Mesendoderm (in vitro differentiated cells): ENCODE measurements around the gene PTPRZ1.

ENCODE experiments used
- DNase-seq: peaks from one replicate; pipeline ENCODE4 v3.0.0; 2013
- H2AK5ac ChIP-seq: 2 replicates; pipeline ENCODE4 v1.6.1; 2013; ENCODE audit warnings: low read length, inconsistent platforms
- H2BK120ac ChIP-seq: 2 replicates; pipeline ENCODE4 v1.6.1; 2013; ENCODE audit warnings: low read depth, mild to moderate bottlenecking, low read length, moderate library complexity, mixed read lengths
- H2BK15ac ChIP-seq: replicated peaks from 2 replicates; pipeline ENCODE4 v1.6.1; 2013; ENCODE audit warnings: low read depth, mild to moderate bottlenecking, moderate library complexity
- H2BK5ac ChIP-seq: 2 replicates; pipeline ENCODE4 v1.6.1; 2013; ENCODE audit warnings: low read length, inconsistent platforms
- H3K18ac ChIP-seq: 2 replicates; pipeline ENCODE4 v1.6.1; 2013; ENCODE audit warnings: mild to moderate bottlenecking, low read length, mixed read lengths
- H3K23ac ChIP-seq: one replicate; pipeline ENCODE4 v1.6.1; 2013; ENCODE audit warnings: low read length
- H3K27ac ChIP-seq: 2 replicates; pipeline ENCODE4 v1.5.1; 2013; ENCODE audit warnings: low read depth, mild to moderate bottlenecking, inconsistent platforms, low read length, moderate library complexity
- H3K27me3 ChIP-seq: 2 replicates; pipeline ENCODE4 v1.6.1; 2013; ENCODE audit warnings: low read length, control low read depth, mild to moderate bottlenecking, inconsistent platforms; ENCODE audit not compliant: insufficient read depth, poor library complexity
- H3K36me3 ChIP-seq: 2 replicates; pipeline ENCODE4 v1.6.1; 2013; ENCODE audit warnings: low read length, inconsistent platforms; ENCODE audit not compliant: control insufficient read depth, insufficient read depth
- H3K4ac ChIP-seq: one replicate; pipeline ENCODE4 v1.6.1; 2013; ENCODE audit warnings: low read depth, mild to moderate bottlenecking, low read length, moderate library complexity
- H3K4me1 ChIP-seq: 2 replicates; pipeline ENCODE4 v1.6.1; 2013; ENCODE audit warnings: low read depth, low read length, inconsistent platforms; ENCODE audit not compliant: control insufficient read depth
- H3K4me2 ChIP-seq: 2 replicates; pipeline ENCODE4 v1.6.1; 2013; ENCODE audit warnings: low read length
- H3K4me3 ChIP-seq: 2 replicates; pipeline ENCODE4 v1.5.1; 2013; ENCODE audit warnings: mild to moderate bottlenecking, low read length
- H3K56ac ChIP-seq: one replicate; pipeline ENCODE4 v1.6.1; 2013; ENCODE audit warnings: low read length
- H3K79me1 ChIP-seq: 2 replicates; pipeline ENCODE4 v1.6.1; 2013; ENCODE audit warnings: low read length, inconsistent platforms
- H3K79me2 ChIP-seq: 2 replicates; pipeline ENCODE4 v1.6.1; 2013; ENCODE audit warnings: mild to moderate bottlenecking, low read length; ENCODE audit not compliant: control insufficient read depth, insufficient read depth
- H3K9ac ChIP-seq: 2 replicates; pipeline ENCODE4 v1.6.1; 2013; ENCODE audit warnings: low read length, inconsistent platforms
- H4K5ac ChIP-seq: one replicate; pipeline ENCODE4 v1.6.1; 2013; ENCODE audit warnings: low read length
- H4K8ac ChIP-seq: one replicate; pipeline ENCODE4 v1.6.1; 2013; ENCODE audit warnings: low read depth, mild to moderate bottlenecking, control low read depth, low read length, moderate library complexity
- WGBS: extraction: QIAGEN DNeasy Blood & Tissue Kit; methylation state at CpG from one replicate; pipeline ENCODE4 v1.1.7; 2013; ENCODE audit warnings: low lambda C conversion rate, missing lambda C conversion rate; ENCODE audit not compliant: insufficient coverage; ENCODE audit errors: extremely low coverage; 5-methylcytosine and 5-hydroxymethylcytosine counted together

PTPRZ1 gene

DNA sequence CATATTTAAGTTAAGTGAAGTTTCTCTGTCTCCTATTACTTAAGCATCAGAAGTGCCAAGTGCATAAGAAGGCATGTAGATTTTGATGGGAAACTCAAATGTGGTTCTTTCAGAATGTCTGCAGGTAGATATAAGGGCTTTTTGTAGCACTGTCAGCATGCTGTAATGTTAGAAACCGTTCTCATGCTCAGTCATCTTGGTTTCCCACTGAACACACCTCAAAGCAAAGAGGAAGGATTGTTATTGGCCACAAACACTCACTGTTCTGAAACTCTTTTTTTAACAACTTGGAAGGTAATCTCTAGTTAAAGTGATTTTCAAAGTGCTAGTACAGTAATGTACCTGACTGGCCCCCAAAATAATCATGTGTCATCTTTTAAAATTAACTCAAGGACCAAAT, 145.1 kb downstream of the PTPRZ1 start:
- Histone ChIP-seq H3K4me2 (no peak overlapping the region), H2BK120ac (no peak overlapping the region), H3K4ac (no peak overlapping the region), H4K5ac (no peak overlapping the region), H2BK15ac (no peak overlapping the region), H3K56ac (no peak overlapping the region), H3K4me1 (no peaks in the 10 kb centered on the region), H3K36me3 (no peaks in the 10 kb centered on the region), H3K79me2 (no peaks in the 10 kb centered on the region), H3K79me1 (no peaks in the 10 kb centered on the region), H4K8ac (no peak overlapping the region), H2BK5ac (no peak overlapping the region), H3K18ac (no peak overlapping the region), H2AK5ac (no peak overlapping the region), H3K27ac (no peak overlapping the region), H3K23ac (no peak overlapping the region), H3K27me3 (no peaks in the 10 kb centered on the region), H3K9ac (no peak overlapping the region), H3K4me3 (no peak overlapping the region)
- WGBS: no CpG with 5 or more reads among the region's 1 CpG
- DNase-seq: no peak

DNA sequence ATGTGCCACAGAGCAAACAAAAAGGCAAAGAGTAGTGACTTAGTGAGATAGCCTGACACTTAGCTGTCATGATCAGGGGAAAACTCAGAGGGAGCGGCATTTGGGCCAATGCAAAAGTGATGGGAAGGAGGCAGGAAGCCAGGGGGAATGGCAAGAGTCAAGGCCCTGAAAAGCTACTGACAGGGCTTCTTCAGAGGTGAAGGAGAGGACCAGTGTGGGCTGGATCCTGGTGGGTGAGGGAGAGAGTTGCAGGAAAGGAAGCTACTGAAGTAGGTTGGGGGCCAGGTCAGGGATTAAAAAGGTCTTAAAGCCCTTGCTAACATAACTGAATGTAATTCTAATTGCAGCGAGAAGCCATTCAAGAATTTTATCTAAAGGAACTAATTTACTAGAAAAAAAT, 154.1 kb downstream of the PTPRZ1 start:
- no peak overlapping the region for H3K9ac ChIP-seq
- no peak overlapping the region for H3K4me2 ChIP-seq
- H3K27ac ChIP-seq: no peak overlapping the region
- no peak overlapping the region for H3K18ac ChIP-seq
- H4K8ac ChIP-seq: no peak overlapping the region
- H3K36me3 ChIP-seq: no peaks in the 10 kb centered on the region
- no peaks in the 10 kb centered on the region for H3K79me2 ChIP-seq
- H4K5ac ChIP-seq: no peak overlapping the region
- no CpG with 5 or more reads among the region's 2 CpGs for WGBS
- no peaks in the 10 kb centered on the region for H3K79me1 ChIP-seq
- H3K56ac ChIP-seq: no peak overlapping the region
- no peak overlapping the region for H2BK5ac ChIP-seq
- H3K23ac ChIP-seq: no peak overlapping the region
- H2BK15ac ChIP-seq: no peak overlapping the region
- no peak overlapping the region for H3K4ac ChIP-seq
- H3K4me1 ChIP-seq: no peaks in the 10 kb centered on the region
- no peak overlapping the region for H3K4me3 ChIP-seq
- no peak overlapping the region for H2AK5ac ChIP-seq
- no peaks in the 10 kb centered on the region for H3K27me3 ChIP-seq
- H2BK120ac ChIP-seq: no peak overlapping the region
- no peak for DNase-seq

DNA sequence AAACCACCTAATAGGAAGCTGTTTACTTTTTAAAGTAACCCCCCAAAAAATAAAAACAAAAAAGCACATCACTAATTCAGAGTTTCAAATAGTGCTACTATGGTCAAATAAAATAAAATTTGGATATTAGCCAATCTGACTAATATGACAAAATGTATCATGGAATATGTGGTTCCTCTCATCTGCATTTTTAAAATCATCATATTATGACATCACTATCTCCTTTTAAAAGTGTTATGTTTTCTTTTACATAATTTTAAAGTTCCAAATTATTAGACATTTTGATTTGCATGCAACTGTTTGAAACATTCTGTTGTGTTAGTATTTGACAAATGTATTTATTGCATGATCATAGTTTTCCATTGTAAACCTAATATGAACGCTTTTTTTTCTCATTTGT, 160.7 kb downstream of the PTPRZ1 start:
- no peak overlapping the region for H3K56ac ChIP-seq
- H3K27ac ChIP-seq: no peak overlapping the region
- no peaks in the 10 kb centered on the region for H3K36me3 ChIP-seq
- H3K4me2 ChIP-seq: no peak overlapping the region
- no peak overlapping the region for H3K23ac ChIP-seq
- no peak overlapping the region for H4K8ac ChIP-seq
- H3K27me3 ChIP-seq: no peaks in the 10 kb centered on the region
- no peaks in the 10 kb centered on the region for H3K79me1 ChIP-seq
- H2BK120ac ChIP-seq: no peak overlapping the region
- no peak overlapping the region for H4K5ac ChIP-seq
- no peaks in the 10 kb centered on the region for H3K4me1 ChIP-seq
- WGBS: no CpG with 5 or more reads among the region's 1 CpG
- no peak overlapping the region for H3K18ac ChIP-seq
- no peak overlapping the region for H3K4ac ChIP-seq
- no peak overlapping the region for H2BK5ac ChIP-seq
- no peak overlapping the region for H3K9ac ChIP-seq
- no peak overlapping the region for H2AK5ac ChIP-seq
- no peak overlapping the region for H2BK15ac ChIP-seq
- no peak overlapping the region for H3K4me3 ChIP-seq
- no peak for DNase-seq
- no peaks in the 10 kb centered on the region for H3K79me2 ChIP-seq

DNA sequence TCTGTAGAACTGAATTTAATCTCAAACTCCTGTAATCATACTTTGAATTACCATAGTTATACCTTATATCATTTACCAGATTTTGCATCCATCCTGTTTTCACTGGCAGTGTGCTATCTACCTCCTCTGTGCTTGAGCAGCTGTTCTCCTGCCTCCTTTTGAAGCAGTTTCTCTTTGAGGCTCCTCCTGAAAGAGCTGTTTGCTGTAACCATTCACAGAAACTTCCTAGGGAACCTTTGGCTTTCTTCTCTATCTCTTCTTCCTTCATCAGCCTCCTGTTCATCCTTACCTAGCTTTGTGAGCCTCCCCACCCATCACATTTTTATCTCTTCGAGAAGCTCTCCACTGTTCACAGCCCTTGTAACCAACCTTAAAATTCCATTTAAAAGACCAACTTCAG, 162.9 kb downstream of the PTPRZ1 start:
- Histone ChIP-seq H2BK5ac (no peak overlapping the region), H3K18ac (no peak overlapping the region), H4K5ac (no peak overlapping the region), H3K36me3 (no peaks in the 10 kb centered on the region), H4K8ac (no peak overlapping the region), H3K4me3 (no peak overlapping the region), H3K56ac (no peak overlapping the region), H2BK120ac (no peak overlapping the region), H3K4me2 (no peak overlapping the region), H2BK15ac (no peak overlapping the region), H2AK5ac (no peak overlapping the region), H3K9ac (no peak overlapping the region), H3K79me1 (no peaks in the 10 kb centered on the region), H3K4ac (no peak overlapping the region), H3K4me1 (no peaks in the 10 kb centered on the region), H3K27ac (no peak overlapping the region), H3K27me3 (no peaks in the 10 kb centered on the region), H3K79me2 (no peaks in the 10 kb centered on the region), H3K23ac (no peak overlapping the region)
- no CpG with 5 or more reads among the region's 1 CpG for whole genome bisulfite sequencing
- no peak for DNase-seq

DNA sequence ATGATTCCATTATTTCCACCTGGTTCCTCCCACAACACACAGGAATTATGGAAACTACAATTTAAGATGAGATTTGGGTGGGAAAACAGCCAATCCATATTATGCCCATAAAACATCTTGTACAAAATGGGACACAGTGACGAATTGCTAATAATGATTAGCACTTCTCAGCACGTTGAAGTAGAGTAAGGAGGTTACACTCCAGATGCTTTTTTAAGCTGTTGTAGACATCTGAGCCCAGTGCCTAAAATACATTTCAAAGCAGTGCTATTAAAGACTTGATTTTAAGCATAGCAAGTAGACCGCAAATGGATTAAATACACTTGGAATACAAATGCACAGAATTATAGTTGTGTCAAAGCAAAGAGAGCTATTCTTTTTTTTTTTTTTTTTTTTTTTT, 165.2 kb downstream of the PTPRZ1 start:
- no peak overlapping the region for H2BK5ac ChIP-seq
- no peaks in the 10 kb centered on the region for H3K4me1 ChIP-seq
- no peak overlapping the region for H2BK15ac ChIP-seq
- H3K79me1 ChIP-seq: no peaks in the 10 kb centered on the region
- H3K79me2 ChIP-seq: no peaks in the 10 kb centered on the region
- no peaks in the 10 kb centered on the region for H3K36me3 ChIP-seq
- no peak overlapping the region for H3K56ac ChIP-seq
- H3K9ac ChIP-seq: no peak overlapping the region
- WGBS: no CpG with 5 or more reads among the region's 3 CpGs
- H3K27me3 ChIP-seq: no peaks in the 10 kb centered on the region
- H3K4me3 ChIP-seq: no peak overlapping the region
- H2BK120ac ChIP-seq: no peak overlapping the region
- no peak overlapping the region for H2AK5ac ChIP-seq
- no peak overlapping the region for H3K4me2 ChIP-seq
- no peak overlapping the region for H3K4ac ChIP-seq
- H4K5ac ChIP-seq: no peak overlapping the region
- no peak overlapping the region for H3K18ac ChIP-seq
- no peak overlapping the region for H3K27ac ChIP-seq
- no peak for DNase-seq
- no peak overlapping the region for H4K8ac ChIP-seq
- no peak overlapping the region for H3K23ac ChIP-seq

DNA sequence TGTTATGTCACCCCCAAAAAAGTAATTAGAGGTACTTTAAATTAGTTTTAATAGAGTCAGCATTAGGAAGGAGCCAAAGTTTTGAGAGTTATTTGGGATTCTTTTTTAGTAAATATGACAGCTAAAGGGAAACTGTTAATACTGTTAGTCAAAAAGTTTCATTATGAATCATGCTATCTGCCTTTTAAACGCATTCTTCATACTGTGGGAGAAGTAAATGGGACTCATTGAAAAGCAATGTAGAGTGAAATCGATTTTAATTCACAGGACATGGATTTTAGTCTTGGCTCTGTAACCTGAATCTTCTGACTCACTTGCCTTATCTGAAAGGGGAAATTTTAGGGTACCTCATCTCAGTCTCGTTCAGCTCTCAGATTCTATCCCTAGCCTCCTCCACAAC, 165.9 kb downstream of the PTPRZ1 start:
- no peak overlapping the region for H3K4me2 ChIP-seq
- H3K79me1 ChIP-seq: no peaks in the 10 kb centered on the region
- H3K18ac ChIP-seq: no peak overlapping the region
- H2AK5ac ChIP-seq: no peak overlapping the region
- no peak overlapping the region for H4K5ac ChIP-seq
- no peaks in the 10 kb centered on the region for H3K27me3 ChIP-seq
- H3K4me1 ChIP-seq: no peaks in the 10 kb centered on the region
- H3K27ac ChIP-seq: no peak overlapping the region
- no peaks in the 10 kb centered on the region for H3K36me3 ChIP-seq
- WGBS: no CpG with 5 or more reads among the region's 3 CpGs
- H2BK120ac ChIP-seq: no peak overlapping the region
- H3K56ac ChIP-seq: no peak overlapping the region
- no peak for DNase-seq
- no peaks in the 10 kb centered on the region for H3K79me2 ChIP-seq
- no peak overlapping the region for H4K8ac ChIP-seq
- no peak overlapping the region for H2BK15ac ChIP-seq
- H3K9ac ChIP-seq: no peak overlapping the region
- no peak overlapping the region for H3K4me3 ChIP-seq
- H2BK5ac ChIP-seq: no peak overlapping the region
- no peak overlapping the region for H3K23ac ChIP-seq
- no peak overlapping the region for H3K4ac ChIP-seq
